ENCODE data around the gene CDCA4.

GRCh38 chr14:105028251-105028927, 7.5 kb upstream of the CDCA4 start:
- no peak for TF ChIP-seq CTCF (IDR thresholded peaks at IDR 0.05; ENCODE audit: low read depth, low read length)
- no peak for TF ChIP-seq EZH2phosphoT487 (IDR thresholded peaks at IDR 0.05; ENCODE audit: low read depth)

Measured in OCI-LY3 (cell line).